Measurements from ENCODE around the gene ARHGEF1. TPM values are rescaled to one million over a fixed set of nuclear protein-coding genes. Genes with fewer than 3 reads are reported as not detected.
"Not testable (repeated sequence)": the region's sequence is repeated elsewhere in the genome, so short reads cannot be mapped to it uniquely, and the experiment has no call there.

Gene ARHGEF1
- total and polyA plus RNA-seq, 7 experiments from 2014 or later, result 184 to 1,236 (median 1,084) TPM

- intact Hi-C loops (cut with micrococcal nuclease), result loop anchor here (1.0 to 5.0 kb wide), 5 partner anchors 11 to 161 kb away; partner anchors contain the start of genes RPS19 (in 2 of the 2) and RABAC1 (in 1 of the 2)
- Histone ChIP-seq H3K27ac (ENCODE audit: low read depth, low read length) (peak overlapping the region; percentile 74), H3K9me3 (ENCODE audit: control insufficient read depth in 2 of 3, low read length in 3 of 3) (no peaks in the 10 kb centered on the region), H3K4me3 (ENCODE audit: low read length) (no peak overlapping the region), H3K36me3 (ENCODE audit: control insufficient read depth in 2 of 3, insufficient read depth in 3 of 3, low read length in 3 of 3) (peaks cover 0 to 28% (median 10%) of the 10 kb centered on the region in 3 experiments), H3K4me1 (ENCODE audit: control insufficient read depth in 2 of 2, insufficient read depth in 2 of 2, low read length in 2 of 2) (peaks cover 69 to 83% of the 10 kb centered on the region in 2 donors), H3K27me3 (ENCODE audit: control insufficient read depth in 2 of 2, insufficient read depth in 2 of 2, low read length in 2 of 2) (no peaks in the 10 kb centered on the region)
- Mint-ChIP-seq H3K27ac (peak overlapping the region; percentile 93 to 99 (median 97)), H3K4me1 (peaks cover 42 to 86% (median 75%) of the 10 kb centered on the region in 7 donors), H3K27me3 (no peaks in the 10 kb centered on the region), H3K4me3 (peak overlapping the region; percentile 75 to 93 (median 80)), H3K9me3 (no peaks in the 10 kb centered on the region), H3K36me3 (peaks cover 0 to 22% (median 11%) of the 10 kb centered on the region in 5 donors)
- ChIA-PET POLR2A (interaction anchor here (0.7 to 11.3 kb wide), 14 partner anchors 9 to 141 kb away, joined by 3 to 565 read pairs (median 12); partner anchors contain the start of genes ARHGEF1, ERFL and RPS19), CTCF (interaction anchor here (0.7 to 8.7 kb wide), 11 partner anchors 9 to 87 kb away, joined by 3 to 151 read pairs (median 6); partner anchors contain the start of genes RABAC1 and RPS19)
- DNase-seq (peak; percentile 38 to 77 (median 73)), ATAC-seq (peak; percentile 50)
Measured at GRCh38 chr19:41871573-41872383, 11.2 kb upstream of the ARHGEF1 start.

GRCh38 chr19:41872384-41872774 is 10.6 kb upstream of the ARHGEF1 start:
- Histone ChIP-seq H3K4me1 (ENCODE audit: control insufficient read depth in 2 of 2, insufficient read depth in 2 of 2, low read length in 2 of 2) (peaks cover 75 to 89% of the 10 kb centered on the region in 2 donors), H3K9me3 (ENCODE audit: control insufficient read depth in 2 of 3, low read length in 3 of 3) (no peaks in the 10 kb centered on the region), H3K27ac (ENCODE audit: low read depth, low read length) (peak overlapping the region; percentile 74), H3K36me3 (ENCODE audit: control insufficient read depth in 2 of 3, insufficient read depth in 3 of 3, low read length in 3 of 3) (peaks cover 0 to 28% (median 10%) of the 10 kb centered on the region in 3 experiments), H3K4me3 (ENCODE audit: low read length) (no peak overlapping the region), H3K27me3 (ENCODE audit: control insufficient read depth in 2 of 2, insufficient read depth in 2 of 2, low read length in 2 of 2) (no peaks in the 10 kb centered on the region)
- ATAC-seq (no peak), DNase-seq (no peak)
- ChIA-PET CTCF (interaction anchor here (1.1 to 8.7 kb wide), 14 partner anchors 9 to 86 kb away, joined by 3 to 151 read pairs (median 8); partner anchors contain the start of gene RPS19), POLR2A (interaction anchor here (0.6 to 11.3 kb wide), 20 partner anchors 8 to 1899 kb away, joined by 3 to 565 read pairs (median 6); partner anchors contain the start of genes ARHGEF1, ERFL, RABAC1 and RPS19)
- Mint-ChIP-seq H3K9me3 (no peaks in the 10 kb centered on the region), H3K4me1 (peaks cover 44 to 92% (median 78%) of the 10 kb centered on the region in 7 donors), H3K27me3 (no peaks in the 10 kb centered on the region), H3K36me3 (peaks cover 0 to 22% (median 11%) of the 10 kb centered on the region in 5 donors), H3K27ac (peak overlapping the region; percentile 91 to 99 (median 97)), H3K4me3 (peak overlapping the region in 8 of 10 donors; percentile 7 to 93 (median 62))
- intact Hi-C loops (cut with micrococcal nuclease), result loop anchor here (2.0 to 5.0 kb wide), 3 partner anchors 38 to 160 kb away; partner anchors contain the start of gene RABAC1 (in 1 of the 2)

GRCh38 chr19:41872775-41873647 is 10.0 kb upstream of the ARHGEF1 start:
- Histone ChIP-seq H3K4me1 (ENCODE audit: control insufficient read depth in 2 of 2, insufficient read depth in 2 of 2, low read length in 2 of 2) (peaks cover 82 to 91% of the 10 kb centered on the region in 2 donors), H3K9me3 (ENCODE audit: control insufficient read depth in 2 of 3, low read length in 3 of 3) (no peaks in the 10 kb centered on the region), H3K27ac (ENCODE audit: low read depth, low read length) (peak overlapping the region; percentile 74), H3K36me3 (ENCODE audit: control insufficient read depth in 2 of 3, insufficient read depth in 3 of 3, low read length in 3 of 3) (peaks cover 0 to 26% (median 10%) of the 10 kb centered on the region in 3 experiments), H3K27me3 (ENCODE audit: control insufficient read depth in 2 of 2, insufficient read depth in 2 of 2, low read length in 2 of 2) (no peaks in the 10 kb centered on the region), H3K4me3 (ENCODE audit: low read length) (no peak overlapping the region)
- Mint-ChIP-seq H3K4me3 (peak overlapping the region; percentile 1 to 93 (median 67)), H3K27ac (peak overlapping the region; percentile 91 to 99 (median 99)), H3K36me3 (peaks cover 0 to 20% (median 8%) of the 10 kb centered on the region in 5 donors), H3K27me3 (no peaks in the 10 kb centered on the region), H3K4me1 (peaks cover 45 to 93% (median 79%) of the 10 kb centered on the region in 7 donors), H3K9me3 (no peaks in the 10 kb centered on the region)
- CTCF ChIA-PET, result interaction anchor here (0.5 to 8.7 kb wide), 19 partner anchors 8 to 507 kb away, joined by 3 to 151 read pairs (median 6); partner anchors contain the start of gene RPS19
- DNase-seq (peak; percentile 58 to 72 (median 65)), ATAC-seq (peak; percentile 20)
- POLR2A ChIA-PET, result interaction anchor here (0.6 to 11.3 kb wide), 26 partner anchors 8 to 1900 kb away, joined by 3 to 565 read pairs (median 5); partner anchors contain the start of genes ARHGEF1, ERFL, RABAC1 and RPS19
- intact Hi-C loops (cut with micrococcal nuclease), result loop anchor here (1.0 to 5.0 kb wide), 5 partner anchors 38 to 159 kb away; partner anchors contain the start of gene RABAC1 (in 1 of the 2)

GRCh38 chr19:41875973-41876372 is 7.0 kb upstream of the ARHGEF1 start:
- H3K4me1 ChIP-seq (ENCODE audit: control insufficient read depth in 2 of 2, insufficient read depth in 2 of 2, low read length in 2 of 2), result peaks cover 83 to 90% of the 10 kb centered on the region in 2 donors
- Mint-ChIP-seq H3K36me3 (peaks cover 0 to 12% (median 5%) of the 10 kb centered on the region in 5 donors), H3K27ac (peak overlapping the region; percentile 94 to 99 (median 98)), H3K4me3 (peak overlapping the region; percentile 60 to 84 (median 80)), H3K4me1 (peaks cover 43 to 96% (median 66%) of the 10 kb centered on the region in 7 donors)
- not testable (repeated sequence) for ATAC-seq; H3K27me3 ChIP-seq (ENCODE audit: control insufficient read depth in 2 of 2, insufficient read depth in 2 of 2, low read length in 2 of 2); H3K27me3 Mint-ChIP-seq; H3K36me3 ChIP-seq (ENCODE audit: control insufficient read depth in 2 of 3, insufficient read depth in 3 of 3, low read length in 3 of 3); H3K9me3 Mint-ChIP-seq; H3K9me3 ChIP-seq (ENCODE audit: control insufficient read depth in 2 of 3, low read length in 3 of 3); DNase-seq
- peak overlapping the region; percentile 86 for H3K27ac ChIP-seq (ENCODE audit: low read depth, low read length)
- H3K4me3 ChIP-seq (ENCODE audit: low read length), result peak overlapping the region; percentile 34
- ChIA-PET POLR2A (interaction anchor here (0.7 to 11.3 kb wide), 10 partner anchors 10 to 83 kb away, joined by 3 to 565 read pairs (median 10); partner anchors contain the start of genes ARHGEF1, ERFL, RABAC1 and RPS19), CTCF (interaction anchor here (1.0 to 8.7 kb wide), 5 partner anchors 12 to 72 kb away, joined by 3 to 151 read pairs (median 5); partner anchors contain the start of gene RPS19)
- intact Hi-C loops (cut with micrococcal nuclease), result loop anchor here (1.0 to 2.0 kb wide), 5 partner anchors 11 to 83 kb away; partner anchors contain the start of genes ERFL (in 1 of the 2) and RABAC1 (in 1 of the 2)

- peak within 1 kb of the TSS; percentile 15 for H3K4me3 ChIP-seq (ENCODE audit: low read length)
- peaks cover 79 to 86% of the 10 kb centered on the region in 2 donors for H3K4me1 ChIP-seq (ENCODE audit: control insufficient read depth in 2 of 2, insufficient read depth in 2 of 2, low read length in 2 of 2)
- ChIA-PET CTCF (interaction anchor here (0.6 to 8.7 kb wide), 2 partner anchors 10 to 19 kb away, joined by 3 to 151 read pairs; no protein-coding TSS in a partner anchor), POLR2A (interaction anchor here (0.9 to 11.3 kb wide), 7 partner anchors 10 to 69 kb away, joined by 3 to 565 read pairs (median 42); partner anchors contain the start of genes ARHGEF1, ERFL and RPS19)
- intact Hi-C loops (cut with micrococcal nuclease), result no loop called here
- DNase-seq (peak in 2 of 9 donors; percentile 14 to 16), ATAC-seq (no peak)
- Mint-ChIP-seq H3K27me3 (no peaks in the 10 kb centered on the region), H3K9me3 (no peaks in the 10 kb centered on the region), H3K27ac (peak within 1 kb of the TSS; percentile 94 to 99 (median 98)), H3K4me3 (peak within 1 kb of the TSS; percentile 60 to 82 (median 74)), H3K36me3 (peaks cover 0 to 1% (median 0%) of the 10 kb centered on the region in 5 donors), H3K4me1 (peaks cover 37 to 92% (median 62%) of the 10 kb centered on the region in 7 donors)
- no peaks in the 10 kb centered on the region for H3K27me3 ChIP-seq (ENCODE audit: control insufficient read depth in 2 of 2, insufficient read depth in 2 of 2, low read length in 2 of 2)
- no peaks in the 10 kb centered on the region for H3K9me3 ChIP-seq (ENCODE audit: control insufficient read depth in 2 of 3, low read length in 3 of 3)
- no peaks in the 10 kb centered on the region for H3K36me3 ChIP-seq (ENCODE audit: control insufficient read depth in 2 of 3, insufficient read depth in 3 of 3, low read length in 3 of 3)
- H3K27ac ChIP-seq (ENCODE audit: low read depth, low read length), result peak within 1 kb of the TSS; percentile 86
Measured at GRCh38 chr19:41876847-41877832, 5.8 kb upstream of the ARHGEF1 start, which contains the start of gene CD79A. Gene CD79A, plus strand, starts transcription at chr19:41877279. Its CDS starts 26 bp downstream, at chr19:41877305.

All from naive thymus-derived CD4-positive, alpha-beta T cell (primary cell).